AG08396 (cell line): Measurements from ENCODE around the gene CMIP.
A peak's percentile ranks its signal among the peaks of the same experiment; 100 is the strongest.

Source experiments
- DNase-seq: peaks from one replicate; pipeline ENCODE4 v3.0.0; 2012; ENCODE audit warnings: low spot score, mixed read lengths

The CMIP gene

GRCh38 chr16:81624403-81624759 lies 179.8 kb downstream of the CMIP start:
- no peak for DNase-seq

- no peak for DNase-seq
Observed at GRCh38 chr16:81624760-81625543, 180.3 kb downstream of the CMIP start.

DNA sequence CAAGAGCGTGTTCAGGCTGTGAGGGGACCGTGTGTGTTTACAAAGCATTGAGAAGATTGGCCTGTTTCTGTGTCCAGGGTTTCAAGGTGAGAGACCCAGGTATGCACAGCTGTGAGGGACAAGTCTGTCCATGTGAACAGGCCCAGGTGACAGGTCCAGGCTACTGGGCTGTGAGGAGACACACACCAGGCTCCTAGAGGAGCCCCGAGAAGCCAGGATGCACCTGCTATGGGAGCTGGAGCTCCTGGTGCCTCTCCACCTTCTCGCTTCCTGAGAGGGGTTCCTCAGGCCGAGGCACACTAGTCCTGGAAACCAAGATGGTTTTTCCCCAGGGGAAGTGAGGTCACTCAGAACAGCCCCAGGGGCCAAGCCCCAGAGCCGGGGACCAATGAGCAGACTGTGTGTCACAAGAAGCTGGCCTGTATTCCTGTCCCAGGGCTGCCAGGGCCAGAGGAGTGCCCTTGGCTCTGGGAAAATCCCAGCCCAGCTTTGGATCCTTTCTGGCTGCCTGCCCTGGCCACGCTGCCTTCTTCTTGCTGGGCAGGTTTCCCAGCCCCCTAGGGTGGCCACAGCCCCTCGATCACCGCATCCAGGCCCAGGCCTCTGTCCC lies 181.0 kb downstream of the CMIP start:
- DNase-seq = peak; percentile 52

DNA sequence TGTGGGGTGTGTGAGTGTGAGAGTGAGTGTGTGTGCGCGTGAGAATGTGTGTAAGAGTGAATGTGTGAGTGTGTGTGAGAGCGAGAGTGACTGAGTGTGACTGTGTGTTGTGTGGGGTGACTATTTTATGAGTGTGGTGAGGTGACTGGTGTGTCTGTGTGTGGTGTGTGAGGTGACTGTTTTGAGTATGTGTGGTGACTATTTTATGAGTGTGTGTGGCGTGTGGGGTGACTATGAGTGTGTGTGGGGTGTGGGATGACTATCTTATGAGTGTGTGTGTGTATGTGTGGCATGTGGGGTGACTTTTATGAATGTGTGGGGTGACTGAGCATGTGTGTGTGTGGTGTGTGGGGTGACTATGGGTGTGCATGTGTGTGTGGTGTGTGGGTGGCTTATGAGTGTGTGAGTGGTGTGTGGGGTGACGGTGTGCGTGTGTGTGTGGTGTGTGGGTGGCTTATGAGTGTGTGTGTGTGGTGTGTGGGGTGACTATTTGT lies 181.6 kb downstream of the CMIP start:
- no peak for DNase-seq

DNA sequence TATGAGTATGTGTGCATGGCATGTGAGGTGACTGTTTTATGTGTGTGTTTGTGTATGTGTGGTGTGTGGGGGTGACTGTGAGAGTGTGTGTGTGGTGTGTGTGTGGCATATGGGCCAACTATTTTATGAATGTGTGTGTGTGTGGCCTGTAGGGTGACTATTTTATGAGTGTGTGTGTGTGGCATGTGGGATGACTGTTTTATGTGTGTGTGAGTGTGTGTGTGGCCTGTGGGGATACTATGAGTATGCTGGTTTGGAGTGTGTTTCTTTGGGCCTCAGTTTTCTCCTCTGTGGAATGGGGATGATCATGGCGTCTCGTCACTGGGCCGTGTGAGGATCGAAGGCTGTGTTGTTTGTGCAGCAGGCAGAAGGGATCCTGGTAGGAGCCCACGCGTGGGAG lies 182.4 kb downstream of the CMIP start:
- DNase-seq = no peak

GRCh38 chr16:81627729-81628244 lies 183.2 kb downstream of the CMIP start:
- no peak for DNase-seq

- no peak for DNase-seq
Observed at GRCh38 chr16:81629034-81629802, 184.6 kb downstream of the CMIP start.

DNA sequence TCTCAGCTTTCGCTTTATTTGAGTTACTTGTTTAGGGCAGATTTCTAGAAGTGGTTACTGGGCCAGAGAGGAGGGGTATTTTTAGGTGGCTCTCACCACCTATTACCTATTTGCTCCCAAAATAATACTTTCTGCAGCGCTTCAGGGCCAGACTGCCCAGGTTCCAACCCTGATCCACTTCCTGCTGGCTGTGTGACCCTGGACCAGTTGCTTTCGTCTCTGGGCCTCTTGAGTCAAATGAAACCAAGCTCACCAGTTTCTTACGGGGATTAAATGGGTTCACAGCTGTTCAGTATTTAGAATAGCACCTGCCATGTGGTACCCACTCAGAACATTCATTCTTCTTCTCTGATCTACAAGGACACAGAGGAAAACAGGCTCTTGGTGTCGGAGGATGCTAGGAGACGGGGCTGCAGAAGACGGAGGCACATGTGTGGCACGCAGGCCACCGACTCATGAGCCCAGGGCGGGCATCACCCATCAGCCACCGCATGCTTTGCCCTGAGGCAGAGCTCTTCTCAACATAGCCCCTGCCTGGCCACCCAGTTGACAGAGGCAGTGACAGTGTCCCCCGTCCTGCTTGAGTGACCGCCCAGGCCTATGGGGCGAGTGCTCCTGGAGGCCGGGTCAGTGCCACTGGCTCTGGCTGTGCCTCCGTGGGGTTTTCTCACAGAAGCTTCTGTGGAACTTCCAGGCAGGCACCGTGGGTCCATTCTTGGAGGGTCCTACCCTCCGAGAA lies 185.5 kb downstream of the CMIP start:
- no peak for DNase-seq

- DNase-seq = no peak
Observed at GRCh38 chr16:81630635-81631031, 186.0 kb downstream of the CMIP start.

DNA sequence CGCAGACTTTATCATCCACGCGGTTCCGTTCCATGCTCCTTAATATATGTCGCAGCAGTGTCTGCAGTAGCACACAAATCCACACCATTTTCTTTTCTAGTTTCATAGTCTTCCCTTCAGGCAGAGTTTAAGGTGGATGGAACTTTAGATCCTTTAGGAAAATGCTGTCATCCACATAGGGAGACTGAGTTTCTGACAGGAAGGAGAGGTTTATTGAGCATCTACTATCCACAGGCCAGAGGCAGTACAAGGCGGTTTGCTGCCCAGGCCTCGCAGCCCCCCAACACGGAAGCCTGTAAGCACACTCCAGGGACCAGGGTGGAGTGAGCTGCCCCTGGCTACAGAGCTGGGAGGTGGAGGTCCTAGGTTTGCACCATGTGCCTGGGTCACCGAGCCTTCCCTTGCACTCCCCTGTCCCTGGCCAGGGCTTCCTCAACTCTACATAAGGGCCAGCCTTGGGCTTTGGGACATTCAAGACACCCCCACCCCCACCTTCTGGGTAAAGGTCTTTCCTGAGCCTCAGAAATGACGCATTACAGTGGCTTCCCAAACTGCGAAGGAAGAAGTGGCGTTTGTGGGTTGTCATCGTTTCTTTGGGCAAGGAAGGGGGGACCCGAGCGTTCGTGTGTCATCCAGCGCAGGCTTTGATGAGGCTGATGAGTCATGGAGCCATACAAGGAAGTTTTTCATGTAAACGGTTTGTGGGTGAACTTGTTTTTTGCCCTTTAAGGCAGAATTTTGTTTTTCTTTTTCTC lies 188.0 kb downstream of the CMIP start:
- DNase-seq = peak; percentile 70

- DNase-seq = no peak
Observed at GRCh38 chr16:81633147-81633619, 188.6 kb downstream of the CMIP start.

- no peak for DNase-seq
Observed at GRCh38 chr16:81633680-81634379, 189.2 kb downstream of the CMIP start.

- DNase-seq = no peak
Observed at GRCh38 chr16:81634380-81635062, 189.9 kb downstream of the CMIP start.

GRCh38 chr16:81635063-81635937 lies 190.7 kb downstream of the CMIP start:
- DNase-seq = no peak

DNA sequence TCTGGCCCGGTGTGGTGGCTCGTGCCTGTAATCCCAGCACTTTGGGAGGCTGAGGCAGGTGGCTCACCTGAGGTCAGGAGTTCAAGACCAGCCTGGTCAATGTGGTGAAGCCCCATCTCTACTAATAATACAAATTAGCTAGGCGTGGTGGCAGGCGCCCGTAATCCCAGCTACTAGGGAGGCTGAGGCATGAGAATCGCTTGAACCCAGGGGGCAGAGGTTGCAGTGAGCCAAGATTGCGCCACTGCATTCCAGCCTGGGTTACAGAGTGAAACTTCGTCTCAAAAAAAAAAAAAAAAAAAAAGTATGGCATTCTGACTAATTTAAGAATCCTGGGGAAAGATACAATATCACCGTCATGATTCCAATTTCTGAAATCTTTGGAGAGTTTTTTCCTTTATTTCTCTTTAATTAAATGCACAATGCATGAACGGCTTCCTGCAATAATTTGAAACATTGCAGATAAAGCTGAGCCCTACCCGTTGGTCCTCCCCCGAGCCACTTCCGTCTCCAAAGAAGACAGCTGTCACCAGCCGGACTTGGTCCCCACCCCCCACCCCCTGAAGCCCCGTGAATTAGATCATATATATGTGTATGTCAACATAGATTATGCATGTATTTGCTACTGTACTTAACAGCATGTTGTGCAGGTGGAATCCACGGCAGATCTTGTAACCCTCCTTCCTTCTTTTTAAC lies 191.8 kb downstream of the CMIP start:
- no peak for DNase-seq

DNA sequence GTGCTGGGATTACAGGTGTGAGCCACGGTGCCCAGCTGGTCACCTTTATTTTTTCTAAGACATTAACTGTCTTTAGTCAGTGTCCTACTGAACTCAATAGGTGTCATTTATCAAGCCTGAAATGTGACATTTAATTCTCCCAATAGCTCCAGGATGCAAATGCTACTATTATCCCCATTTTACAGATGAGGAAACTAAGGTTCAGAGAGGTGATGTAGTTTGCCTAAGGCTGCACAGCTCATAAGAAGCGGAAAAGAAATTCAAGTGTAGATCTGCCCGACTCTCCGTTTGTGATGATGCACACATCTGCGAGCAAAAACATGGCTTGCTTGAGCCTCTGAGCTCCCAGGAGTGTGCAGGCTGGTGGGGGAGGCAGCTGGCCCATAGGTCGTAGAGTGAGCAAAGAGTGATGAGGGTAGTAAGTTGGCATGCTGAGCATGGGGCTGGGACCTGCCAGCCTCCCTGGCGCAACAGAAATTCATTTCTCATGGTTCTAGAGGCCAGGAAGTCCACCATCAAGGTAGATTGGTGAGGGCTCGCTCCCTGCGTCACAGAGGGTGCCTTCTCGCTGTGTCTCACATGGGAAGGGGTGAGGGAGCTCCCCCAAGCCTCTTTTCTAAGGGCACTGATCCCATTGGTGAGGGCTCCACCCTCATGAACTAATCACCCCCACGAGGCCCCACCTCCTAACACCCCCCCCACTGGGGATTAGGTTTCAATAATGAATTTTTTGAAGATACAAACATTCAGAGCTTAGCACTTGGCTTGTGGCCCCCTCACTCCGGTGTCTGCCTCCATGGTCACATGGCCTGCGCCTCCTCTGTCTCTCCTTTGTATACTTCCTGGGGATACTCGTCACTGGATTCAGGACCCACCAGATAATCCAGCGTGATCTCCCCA lies 193.0 kb downstream of the CMIP start:
- DNase-seq = no peak

- no peak for DNase-seq
Observed at GRCh38 chr16:81638286-81638945, 193.8 kb downstream of the CMIP start.
